Type B pancreatic cell (in vitro differentiated cells): ENCODE measurements around the gene BBIP1. TPM values are rescaled to one million over a fixed set of nuclear protein-coding genes. Genes with fewer than 3 reads are reported as not detected.
A peak's percentile ranks its signal among the peaks of the same experiment; 100 is the strongest.
"Not testable (repeated sequence)": the region's sequence is repeated elsewhere in the genome, so short reads cannot be mapped to it uniquely, and the experiment has no call there.

ENCODE experiments used
- DNase-seq: peaks from one replicate; pipeline ENCODE4 v3.0.0; 2021; ENCODE audit warnings: mixed read lengths; ENCODE audit not compliant: unreplicated experiment; ENCODE audit errors: extremely low spot score
- H3K27ac Mint-ChIP-seq: 2 replicates; pipeline ENCODE4 v1.8.0; 2021; ENCODE audit warnings: mild to moderate bottlenecking, mixed read lengths
- H3K27me3 Mint-ChIP-seq: 2 replicates; pipeline ENCODE4 v1.8.0; 2021; ENCODE audit warnings: mixed read lengths
- H3K36me3 Mint-ChIP-seq: 2 replicates; pipeline ENCODE4 v1.8.0; 2021; ENCODE audit warnings: mixed read lengths
- H3K4me1 Mint-ChIP-seq: one replicate; pipeline ENCODE4 v1.8.0; 2021; ENCODE audit warnings: mixed read lengths; ENCODE audit not compliant: unreplicated experiment
- H3K4me3 Mint-ChIP-seq: 2 replicates; pipeline ENCODE4 v1.8.0; 2021; ENCODE audit warnings: mild to moderate bottlenecking, mixed read lengths
- H3K9me3 Mint-ChIP-seq: 2 replicates; pipeline ENCODE4 v1.8.0; 2021; ENCODE audit warnings: mixed read lengths
- CTCF ChIP-seq: fragments of 200-600 bp; sonication (generic); conservative IDR thresholded peaks from 2 replicates; pipeline ENCODE4 v1.5.0; 2021; ENCODE audit warnings: antibody characterized with exemption, mild to moderate bottlenecking
- total RNA-seq: library from RNA; stranded (reverse); gene quantifications from 2 replicates; pipeline ENCODE4 v1.2.1, GENCODE V29; 2021; ENCODE audit warnings: low replicate concordance

Gene BBIP1
- total RNA-seq, 1 donor from 2014 or later: 24.8 TPM

- TF ChIP-seq CTCF: no peak
- H3K9me3 Mint-ChIP-seq: no peaks in the 10 kb centered on the region
- H3K36me3 Mint-ChIP-seq: no peaks in the 10 kb centered on the region
- peak overlapping the region; percentile 58 for H3K27ac Mint-ChIP-seq
- H3K4me3 Mint-ChIP-seq: peak overlapping the region; percentile 69
- DNase-seq: no peak
- H3K27me3 Mint-ChIP-seq: no peaks in the 10 kb centered on the region
- peaks cover 51% of the 10 kb centered on the region for H3K4me1 Mint-ChIP-seq
Observed at GRCh38 chr10:110868981-110869380, 50.0 kb downstream of the BBIP1 start.

- H3K36me3 Mint-ChIP-seq: no peaks in the 10 kb centered on the region
- H3K27ac Mint-ChIP-seq: peak overlapping the region; percentile 72
- H3K4me1 Mint-ChIP-seq: peaks cover 52% of the 10 kb centered on the region
- H3K27me3 Mint-ChIP-seq: no peaks in the 10 kb centered on the region
- no peaks in the 10 kb centered on the region for H3K9me3 Mint-ChIP-seq
- no peak for DNase-seq
- no peak overlapping the region for H3K4me3 Mint-ChIP-seq
- TF ChIP-seq CTCF: no peak
Observed at GRCh38 chr10:110867807-110868465, 51.0 kb downstream of the BBIP1 start.

- H3K27me3 Mint-ChIP-seq, H3K36me3 Mint-ChIP-seq, H3K9me3 Mint-ChIP-seq, H3K4me3 Mint-ChIP-seq, DNase-seq: not testable (repeated sequence)
- H3K27ac Mint-ChIP-seq: peak overlapping the region; percentile 72
- H3K4me1 Mint-ChIP-seq: peaks cover 56% of the 10 kb centered on the region
Observed at GRCh38 chr10:110867011-110867806, 51.8 kb downstream of the BBIP1 start.

GRCh38 chr10:110865809-110866482, 53.0 kb downstream of the BBIP1 start:
- Mint-ChIP-seq H3K9me3 (no peaks in the 10 kb centered on the region), H3K36me3 (no peaks in the 10 kb centered on the region), H3K27me3 (no peaks in the 10 kb centered on the region), H3K4me3 (no peak overlapping the region), H3K4me1 (peaks cover 53% of the 10 kb centered on the region), H3K27ac (peak overlapping the region; percentile 79)
- no peak for DNase-seq
- TF ChIP-seq CTCF: no peak

GRCh38 chr10:110865186-110865808, 53.7 kb downstream of the BBIP1 start:
- DNase-seq: no peak
- Mint-ChIP-seq H3K9me3 (no peaks in the 10 kb centered on the region), H3K27me3 (no peaks in the 10 kb centered on the region), H3K4me1 (peaks cover 53% of the 10 kb centered on the region), H3K4me3 (peak overlapping the region; percentile 2), H3K36me3 (no peaks in the 10 kb centered on the region), H3K27ac (peak overlapping the region; percentile 79)
- TF ChIP-seq CTCF: no peak
